H1 (cell line): ENCODE data around the gene HERC5.

Experiments used
- CREB1 ChIP-seq: IDR thresholded peaks from 2 replicates; pipeline ENCODE4 v1.6.1; 2012; ENCODE audit warnings: inconsistent platforms
- CTCF ChIP-seq, 3 experiments: IDR thresholded peaks; 1 replicate in 2 of 3; 2 replicates in 1 of 3; pipeline versions ENCODE4 v1.5.1 to v1.6.1; 2011; ENCODE audit warnings: low read length in 3 of 3, mild to moderate bottlenecking in 3 of 3, inconsistent platforms in 2 of 3, low read depth in 1 of 3, moderate library complexity in 1 of 3; ENCODE audit not compliant: insufficient read depth in 1 of 3; ENCODE audit errors: control extremely low read depth in 1 of 3
- EP300 ChIP-seq, 2 experiments: IDR thresholded peaks; 1 replicate in 1 of 2; 2 replicates in 1 of 2; pipeline ENCODE4 v1.6.1; 2011 to 2012; ENCODE audit warnings: low read depth in 2 of 2, low read length in 2 of 2, mild to moderate bottlenecking in 2 of 2, borderline replicate concordance in 1 of 2, inconsistent platforms in 1 of 2, moderate library complexity in 1 of 2
- EZH2 ChIP-seq: fragments of 200-600 bp; sonication (generic); IDR thresholded peaks from 2 replicates; pipeline ENCODE4 v1.7.1; 2012; ENCODE audit warnings: low read depth, mild to moderate bottlenecking, moderate library complexity, low read length, inconsistent platforms; ENCODE audit not compliant: severe bottlenecking
- POLR2A ChIP-seq, 2 experiments: IDR thresholded peaks; 1 replicate in 1 of 2; 2 replicates in 1 of 2; pipeline ENCODE4 v1.6.1; 2011; ENCODE audit warnings: low read depth in 2 of 2, low read length in 2 of 2, mild to moderate bottlenecking in 2 of 2; ENCODE audit errors: control extremely low read depth in 1 of 2
- POLR2AphosphoS5 ChIP-seq: IDR thresholded peaks from 2 replicates; pipeline ENCODE4 v1.6.1; 2011; ENCODE audit warnings: low read depth, low read length
- SRF ChIP-seq: IDR thresholded peaks from 2 replicates; pipeline ENCODE4 v1.6.1; 2011; ENCODE audit warnings: mild to moderate bottlenecking, low read depth, low read length, moderate library complexity
- TBP ChIP-seq: IDR thresholded peaks from 2 replicates; pipeline ENCODE4 v1.6.1; 2011; ENCODE audit warnings: low read depth, low read length, improper control_type of control experiment
- USF2 ChIP-seq: IDR thresholded peaks from 2 replicates; pipeline ENCODE4 v1.6.1; 2011; ENCODE audit warnings: low read length, improper control_type of control experiment
- YY1 ChIP-seq: IDR thresholded peaks from 2 replicates; pipeline ENCODE4 v1.6.1; 2011; ENCODE audit warnings: low read depth, mild to moderate bottlenecking, low read length
- TF ChIP-seq, protein P1 (sequence below): IDR thresholded peaks from 2 replicates; pipeline ENCODE4 v1.6.1; 2012; ENCODE audit warnings: inconsistent platforms

DNA sequence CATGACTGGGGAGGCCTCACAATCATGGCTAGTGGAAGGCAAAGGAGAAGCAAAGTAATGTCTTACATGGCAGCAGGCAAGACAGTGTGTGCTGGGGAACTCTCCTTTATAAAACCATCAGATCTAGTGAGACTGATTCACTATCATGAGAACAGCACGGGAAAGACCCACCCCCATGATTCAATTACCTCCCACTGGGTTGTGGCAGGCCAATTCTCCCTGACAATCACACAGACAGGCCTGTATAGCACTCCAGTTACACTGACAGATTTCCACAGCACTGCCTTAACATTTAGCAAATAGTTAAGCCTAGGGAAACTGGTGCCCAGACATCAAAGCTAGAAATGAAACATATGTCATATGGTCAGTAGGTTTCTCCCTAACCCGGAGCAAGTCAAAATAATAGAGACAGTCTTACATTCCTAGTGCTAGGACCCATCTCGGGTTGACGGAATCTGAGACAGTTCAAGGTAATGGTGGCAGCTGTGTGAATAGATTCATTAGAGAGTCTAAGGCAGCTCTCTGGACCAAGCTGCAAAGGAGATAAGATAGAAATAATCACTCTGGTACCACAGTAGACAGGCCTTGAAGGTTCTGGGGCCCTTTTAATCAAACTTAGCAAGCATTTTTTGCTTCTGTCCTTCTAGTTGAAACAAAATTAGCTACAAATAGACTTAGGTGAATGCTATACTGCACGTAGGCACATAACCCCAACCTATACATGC, 9.4 kb upstream of the HERC5 start:
- TF ChIP-seq TBP (no peak), EP300 (IDR thresholded peaks at IDR 0.05; ENCODE audit: borderline replicate concordance in 1 of 2, low read depth in 2 of 2, low read length in 2 of 2) (no peak), CTCF (IDR thresholded peaks at IDR 0.05; ENCODE audit: control extremely low read depth in 1 of 3, insufficient read depth in 1 of 3, low read depth in 1 of 3, low read length in 3 of 3) (no peak), USF2 (no peak), EZH2 (no peak), YY1 (no peak), POLR2A (IDR thresholded peaks at IDR 0.05; ENCODE audit: control extremely low read depth in 1 of 2, low read depth in 2 of 2, low read length in 2 of 2) (no peak), CREB1 (no peak), POLR2AphosphoS5 (no peak), SRF (no peak)
- TF ChIP-seq, protein P1, sequence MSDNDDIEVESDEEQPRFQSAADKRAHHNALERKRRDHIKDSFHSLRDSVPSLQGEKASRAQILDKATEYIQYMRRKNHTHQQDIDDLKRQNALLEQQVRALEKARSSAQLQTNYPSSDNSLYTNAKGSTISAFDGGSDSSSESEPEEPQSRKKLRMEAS: no peak
